D341Med (cell line): ENCODE data around the gene ZSCAN32.

Source experiments
- DNase-seq: peaks from one replicate; pipeline ENCODE4 v3.0.0; 2012; ENCODE audit warnings: low spot score

ZSCAN32 gene

DNA sequence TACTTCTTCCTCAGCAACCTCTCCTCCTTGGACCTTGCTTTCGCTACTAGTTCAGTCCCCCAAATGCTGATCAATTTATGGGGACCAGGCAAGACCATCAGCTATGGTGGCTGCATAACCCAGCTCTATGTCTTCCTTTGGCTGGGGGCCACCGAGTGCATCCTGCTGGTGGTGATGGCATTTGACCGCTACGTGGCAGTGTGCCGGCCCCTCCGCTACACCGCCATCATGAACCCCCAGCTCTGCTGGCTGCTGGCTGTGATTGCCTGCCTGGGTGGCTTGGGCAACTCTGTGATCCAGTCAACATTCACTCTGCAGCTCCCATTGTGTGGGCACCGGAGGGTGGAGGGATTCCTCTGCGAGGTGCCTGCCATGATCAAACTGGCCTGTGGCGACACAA lies 44.7 kb downstream of the ZSCAN32 start:
- DNase-seq = no peak

DNA sequence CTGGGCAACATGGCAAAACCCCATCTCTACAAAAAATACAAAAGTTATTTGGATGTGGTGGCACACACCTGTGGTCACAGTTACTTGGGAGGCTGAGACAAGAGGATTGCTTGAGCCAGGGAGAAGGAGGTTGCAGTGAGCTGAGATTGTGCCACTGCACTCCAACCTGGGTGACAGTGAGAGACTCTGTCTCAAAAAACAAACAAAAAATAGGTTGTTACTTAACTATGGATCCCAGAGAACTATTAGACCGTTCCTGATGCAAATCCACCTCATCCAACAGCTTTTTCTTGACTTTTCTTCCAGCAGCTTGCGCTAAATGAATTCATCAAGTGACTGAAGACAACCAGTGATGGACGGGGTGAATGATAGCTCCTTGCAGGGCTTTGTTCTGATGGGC lies 45.2 kb downstream of the ZSCAN32 start, which contains the start of gene OR2C1:
TSS of gene OR2C1 (plus strand) at position 301 of the 400 bp plus-strand sequence. CDS start at position 353, 52 bp downstream.
- no peak for DNase-seq

DNA sequence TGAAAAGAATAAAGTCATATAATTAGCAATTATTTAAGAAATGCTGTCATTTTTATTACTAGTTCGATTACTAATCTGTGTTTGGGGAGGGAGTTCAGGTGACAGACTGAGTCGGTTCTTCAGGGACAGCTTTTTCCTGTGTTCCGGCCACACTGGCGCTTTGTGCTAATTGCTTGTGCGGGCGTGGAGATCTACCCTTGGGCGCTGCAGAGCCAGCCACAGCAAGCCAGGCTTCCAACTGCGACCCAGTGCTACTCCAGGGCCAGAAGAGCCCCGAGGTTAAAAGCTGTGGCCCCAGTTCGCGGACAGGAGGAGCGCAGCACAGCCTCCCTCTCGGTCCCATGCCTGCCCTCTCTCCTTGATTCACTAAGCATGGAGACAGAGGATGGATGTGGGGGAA lies 51.6 kb downstream of the ZSCAN32 start:
- DNase-seq = no peak

DNA sequence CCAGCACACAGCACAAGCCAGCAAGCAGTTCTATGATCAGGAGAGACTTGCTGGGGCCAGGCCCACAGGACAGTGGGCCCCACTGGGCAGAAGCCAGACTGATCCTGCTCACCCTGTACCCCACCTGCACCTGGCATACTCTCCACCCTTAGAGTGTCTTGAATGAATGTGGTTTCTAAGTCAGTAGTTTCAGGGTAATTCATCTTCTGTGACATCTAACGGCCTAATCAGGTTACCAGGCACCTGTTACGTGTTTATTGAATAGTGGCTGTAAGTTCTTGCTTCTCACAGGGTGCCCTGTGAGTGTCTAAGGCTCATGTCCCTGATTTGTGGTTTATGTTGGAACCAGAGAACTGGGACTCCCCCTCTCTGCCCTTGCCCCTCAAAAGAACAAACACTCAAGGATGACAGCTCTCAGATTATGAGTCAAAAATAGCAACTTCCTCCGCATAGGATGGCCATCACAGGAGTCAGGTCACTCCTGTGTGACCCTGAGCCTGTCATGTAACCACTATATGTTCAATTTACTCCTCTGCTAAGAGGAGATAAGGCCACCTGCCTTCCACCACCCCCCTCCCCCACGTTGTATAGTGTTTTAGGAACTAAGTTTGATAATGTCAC lies 52.1 kb downstream of the ZSCAN32 start:
- DNase-seq = no peak

DNA sequence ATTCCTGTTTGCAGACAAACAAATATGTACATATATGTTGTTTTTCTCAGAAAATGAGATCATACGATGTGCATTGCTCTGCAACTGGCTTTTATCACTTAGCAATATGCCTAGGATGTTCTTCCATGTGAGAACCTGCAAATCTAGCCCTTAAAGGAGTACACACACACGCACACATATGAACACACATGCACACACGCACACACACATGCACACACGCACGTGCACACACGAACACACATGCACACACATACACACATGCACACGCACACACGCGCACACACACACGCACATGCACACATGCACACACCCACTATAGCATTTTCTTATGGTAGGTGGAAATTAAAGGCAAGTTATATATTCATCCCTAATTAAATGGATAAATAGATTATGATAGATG lies 53.2 kb downstream of the ZSCAN32 start:
- no peak for DNase-seq

DNA sequence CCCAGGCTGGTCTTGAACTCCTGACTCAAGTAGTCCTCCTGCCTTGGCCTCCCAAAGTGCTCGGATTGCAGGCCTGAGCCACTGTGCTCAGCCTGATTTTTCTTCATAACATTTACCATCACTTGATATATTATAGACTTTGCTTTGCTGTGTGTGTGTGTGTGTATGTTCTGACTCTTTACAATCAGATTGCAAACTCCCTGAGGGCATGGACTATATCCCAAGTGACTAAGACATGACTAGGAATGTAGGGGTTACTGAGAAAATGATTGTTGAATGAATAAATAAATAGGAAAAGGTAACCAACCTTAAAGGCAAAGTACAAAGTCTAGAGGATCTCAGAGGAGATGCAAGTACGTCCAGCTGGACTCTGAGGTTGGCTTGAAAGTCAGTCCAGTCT lies 54.8 kb downstream of the ZSCAN32 start:
- DNase-seq = no peak
